ENCODE data around the gene LRMDA.

The LRMDA gene

DNA sequence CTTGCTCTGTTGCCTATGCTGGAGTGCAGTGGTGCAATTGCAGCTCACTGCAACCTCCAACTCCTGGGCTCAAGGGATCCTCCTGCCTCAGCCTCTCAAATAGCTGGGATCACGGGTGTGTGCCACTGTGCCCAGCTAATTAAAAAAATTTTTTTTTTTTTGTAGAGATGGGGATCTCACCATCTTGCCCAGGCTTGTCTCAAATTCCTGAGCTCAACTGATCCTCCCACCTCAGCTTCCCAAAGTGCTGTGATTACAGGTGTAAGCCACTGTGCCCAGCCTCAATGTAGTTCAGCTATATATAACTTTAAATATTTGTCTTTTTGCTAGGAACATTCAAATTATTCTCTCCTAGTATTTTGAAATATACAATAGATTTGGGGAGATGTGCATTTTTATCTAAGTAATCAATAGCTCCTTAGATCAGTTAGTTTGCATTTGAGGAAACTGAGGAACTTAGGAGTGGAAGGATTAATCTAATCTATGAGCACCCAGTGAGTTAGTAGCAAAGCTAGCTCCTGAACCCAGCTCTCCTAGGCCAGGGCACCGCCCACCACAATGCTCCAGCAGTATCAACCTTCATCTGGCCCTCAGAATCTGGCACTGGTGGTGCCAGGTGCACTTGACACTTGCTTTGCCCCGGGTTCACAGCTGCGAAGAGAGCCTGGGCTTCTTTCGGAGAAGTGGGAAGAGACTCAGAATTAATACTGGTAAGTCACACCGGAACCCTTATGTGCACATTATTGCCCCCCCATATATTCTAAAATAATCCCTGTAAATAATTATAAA, 5.9 kb upstream of the LRMDA start:
- DNase-seq = no peak

DNA sequence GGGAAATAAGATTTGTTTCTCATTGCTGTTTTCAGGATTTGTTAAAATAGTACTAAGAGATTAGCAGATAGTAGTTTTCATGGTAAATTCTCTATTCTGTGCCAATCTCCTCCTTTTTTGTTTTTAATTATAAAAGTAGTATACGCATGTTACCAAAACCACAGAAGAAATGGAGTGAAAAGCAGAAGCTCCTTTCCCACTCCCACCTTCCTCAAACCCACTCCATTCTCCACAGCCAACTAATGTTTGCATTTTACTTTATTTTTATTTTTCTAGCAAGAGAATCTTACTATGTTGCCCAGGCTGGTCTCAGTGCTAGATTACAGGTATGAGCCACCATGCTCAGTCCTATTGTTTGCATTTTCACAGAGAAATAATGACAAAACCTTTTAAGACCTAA, 4.5 kb upstream of the LRMDA start:
- DNase-seq = no peak

DNA sequence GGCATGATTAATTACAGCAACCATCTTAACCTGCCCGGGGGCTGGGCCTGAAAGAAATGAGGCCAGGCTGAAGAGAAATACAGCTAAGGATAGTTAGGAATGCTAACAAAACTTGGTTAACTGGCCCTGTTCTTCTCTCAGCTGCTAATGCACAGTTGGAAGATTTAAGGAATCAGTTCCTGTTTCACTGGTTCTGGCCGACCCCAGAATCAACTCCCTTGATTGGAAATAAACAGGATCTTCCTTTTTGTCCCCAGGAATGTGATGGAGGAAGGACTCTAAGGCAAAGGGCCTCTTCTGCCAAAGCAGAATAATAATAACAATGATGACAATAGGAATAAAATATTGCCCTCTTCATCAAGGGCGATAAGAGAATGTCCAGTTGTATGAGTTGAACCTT, 3.5 kb upstream of the LRMDA start:
- DNase-seq = no peak

DNA sequence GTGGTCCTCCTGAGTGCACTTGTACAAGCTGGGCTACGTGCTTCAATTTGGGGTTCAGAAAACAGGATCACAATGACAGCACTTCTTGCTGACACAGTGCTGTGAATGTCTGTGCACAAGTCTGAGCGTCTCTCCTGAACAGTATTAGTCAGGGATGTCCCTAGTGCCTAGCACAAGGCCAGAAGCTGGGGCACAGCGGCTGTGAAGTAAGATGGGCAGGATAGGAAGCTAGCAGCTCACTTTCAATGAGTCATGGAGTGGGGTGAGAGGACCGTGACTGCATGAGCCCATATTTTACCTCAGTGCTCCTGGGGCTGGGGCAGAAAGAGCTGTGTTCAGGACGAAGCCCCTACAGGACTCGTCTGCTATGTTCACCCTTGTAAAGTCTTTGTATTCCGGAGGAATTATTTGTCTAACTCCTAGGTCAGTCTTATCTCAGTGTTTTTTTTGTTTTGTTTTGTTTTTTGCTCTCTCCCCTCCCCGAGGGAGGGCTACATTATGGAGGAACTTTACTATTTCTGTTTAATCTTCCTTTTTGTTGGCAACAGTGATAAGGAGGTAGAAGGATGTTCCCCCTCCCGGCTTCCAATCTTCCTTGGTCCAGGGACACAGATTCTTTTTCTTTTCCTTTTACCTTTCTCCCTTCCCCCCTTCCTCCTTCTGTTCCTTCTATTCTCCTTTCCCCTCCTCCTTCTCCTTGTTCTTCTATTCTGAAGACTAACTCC, 2.8 kb upstream of the LRMDA start:
- no peak for DNase-seq

DNA sequence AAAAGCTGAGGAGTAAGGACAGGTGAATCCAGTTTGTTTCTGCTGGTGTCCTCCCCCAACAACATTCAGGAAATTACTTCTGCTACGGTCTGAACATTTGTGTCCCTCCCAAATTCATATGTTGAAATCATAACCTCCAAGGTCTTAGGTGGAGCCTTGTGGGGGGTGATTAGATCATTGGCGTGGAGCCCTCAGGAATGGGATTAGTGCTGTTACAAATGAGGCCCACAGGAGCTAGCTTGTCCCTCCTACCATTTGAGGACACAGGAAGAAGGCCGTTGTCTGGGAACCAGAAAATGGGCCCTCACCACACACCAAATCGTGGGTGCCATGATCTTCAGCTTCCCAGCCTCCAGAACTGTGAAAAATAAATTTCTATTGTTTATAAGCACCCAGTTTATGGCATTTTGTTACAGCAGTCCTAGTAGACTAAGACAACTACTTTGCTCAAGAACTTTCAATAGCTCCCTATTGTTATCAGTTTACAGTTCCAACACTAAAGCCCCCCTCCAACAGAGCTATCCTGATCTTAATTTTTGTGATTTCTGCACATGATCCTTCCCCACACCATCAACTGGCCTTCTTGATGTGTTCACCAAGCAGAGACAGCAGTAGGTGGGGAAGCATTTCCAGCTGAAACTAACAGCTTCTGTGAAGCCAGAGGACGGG, 2.1 kb upstream of the LRMDA start:
- no peak for DNase-seq

DNA sequence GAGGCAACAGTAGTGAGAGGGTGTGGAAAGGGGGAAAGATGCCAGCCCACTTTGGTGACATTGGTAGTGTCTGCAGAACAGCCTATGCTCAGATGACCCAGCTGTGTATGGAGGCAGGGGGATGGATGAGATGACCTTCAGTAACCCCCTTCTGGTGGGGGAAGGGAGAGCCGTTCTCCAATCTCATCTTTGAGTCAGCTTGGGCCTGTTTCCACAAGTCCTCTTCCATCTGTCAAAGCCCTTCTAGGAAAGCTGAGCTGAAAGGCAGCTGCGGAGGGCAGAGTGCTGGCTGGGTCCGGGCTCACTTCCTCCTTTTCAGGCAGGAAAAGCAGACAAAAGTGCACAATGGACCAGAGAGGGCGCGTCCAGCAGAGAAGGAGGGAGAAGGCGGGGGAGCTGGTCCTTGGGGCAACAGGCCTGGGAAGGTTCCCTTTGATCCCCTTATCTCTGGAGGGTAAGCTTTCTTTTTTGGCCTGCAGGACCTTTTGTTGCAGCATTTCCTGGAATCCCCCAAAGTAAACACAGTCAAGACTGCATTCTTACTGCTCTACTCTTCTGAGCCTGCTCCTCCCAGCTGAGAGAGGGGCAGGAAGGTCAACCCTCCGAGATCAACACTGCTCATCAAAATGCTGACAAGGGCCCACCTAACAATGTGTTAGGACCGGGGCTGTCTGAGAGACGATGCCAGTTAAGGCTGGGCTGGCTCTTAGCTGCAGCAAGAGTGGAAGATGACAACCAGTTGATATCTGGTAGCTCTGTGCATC, 1.2 kb upstream of the LRMDA start:
- no peak for DNase-seq

DNA sequence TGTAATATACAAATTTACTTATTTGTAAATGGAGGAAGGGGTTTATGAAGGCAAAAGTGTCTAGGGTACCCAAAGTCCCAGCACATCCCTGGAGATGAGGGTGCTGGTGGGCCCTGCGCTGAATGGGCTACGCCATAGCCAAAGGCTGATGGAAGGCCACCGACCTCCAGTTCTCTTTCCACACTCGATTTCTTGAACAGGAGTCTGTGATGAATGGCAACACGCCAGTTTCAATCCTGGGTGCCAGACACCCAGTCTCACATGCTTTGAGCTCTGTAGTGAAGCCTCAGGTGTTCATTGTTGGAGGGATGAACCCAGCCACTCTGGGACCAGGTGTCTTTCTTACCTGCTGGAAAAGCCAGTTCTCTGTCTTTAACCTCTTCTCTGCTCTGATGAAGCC, 752 bp downstream of the LRMDA start:
- no peak for DNase-seq

DNA sequence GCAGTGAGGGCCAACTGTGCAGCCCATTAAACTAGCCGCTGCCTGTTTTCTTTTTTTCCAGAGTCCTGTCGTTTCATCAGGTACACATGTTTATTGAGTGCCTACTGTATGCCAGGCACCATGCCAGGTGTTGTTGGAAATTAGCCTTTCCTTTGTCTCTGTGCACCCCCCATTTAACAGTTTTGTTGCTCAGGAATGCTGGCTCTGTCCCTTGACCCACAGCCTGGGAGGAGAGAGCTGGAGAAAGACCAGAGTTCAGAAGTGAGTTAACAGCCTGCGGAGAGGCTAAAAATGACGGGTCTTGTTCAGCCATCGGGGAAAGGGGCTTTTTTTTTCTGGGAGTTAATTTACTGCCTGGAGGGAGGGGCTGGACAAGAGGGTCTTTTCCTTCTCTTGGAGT, 1.3 kb downstream of the LRMDA start:
- no peak for DNase-seq

DNA sequence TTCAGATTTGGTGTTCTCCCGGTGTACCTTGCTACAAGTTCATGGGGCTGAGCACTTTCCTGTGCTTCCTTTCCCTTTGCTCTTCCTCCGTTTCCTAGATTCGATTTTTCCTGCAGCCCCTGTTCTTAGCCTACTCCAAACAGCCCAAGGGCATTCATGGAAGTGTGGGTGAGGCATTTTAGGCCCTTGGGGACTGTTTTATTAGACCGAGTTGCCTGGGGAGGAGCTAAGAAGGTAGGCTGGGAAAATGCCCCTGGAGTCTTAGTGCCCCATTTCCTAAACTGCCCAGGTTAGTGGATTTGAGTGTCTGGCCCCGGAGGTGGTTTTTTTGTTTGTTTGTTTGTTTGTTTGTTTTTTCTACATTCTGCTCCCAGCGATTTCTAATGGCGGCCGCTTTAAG, 1.8 kb downstream of the LRMDA start:
- no peak for DNase-seq

DNA sequence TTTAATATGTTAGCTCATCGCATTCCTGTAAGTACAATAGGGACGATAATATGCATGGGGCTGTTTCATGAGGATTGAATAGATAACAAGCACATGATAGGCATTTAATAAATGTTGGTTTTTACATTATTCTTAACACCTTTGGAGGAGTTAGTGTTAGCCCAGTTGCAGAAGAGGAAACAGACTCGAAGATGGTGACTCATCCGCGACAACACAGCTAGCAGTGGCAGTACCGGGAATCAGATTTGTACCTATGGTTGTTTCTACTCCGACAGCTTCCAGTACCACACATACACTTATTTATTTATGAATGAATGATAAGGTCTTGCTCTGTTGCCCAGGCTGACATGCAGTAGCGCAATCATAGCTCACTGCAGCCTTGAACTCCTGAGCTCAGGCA, 2.9 kb downstream of the LRMDA start:
- no peak for DNase-seq

DNA sequence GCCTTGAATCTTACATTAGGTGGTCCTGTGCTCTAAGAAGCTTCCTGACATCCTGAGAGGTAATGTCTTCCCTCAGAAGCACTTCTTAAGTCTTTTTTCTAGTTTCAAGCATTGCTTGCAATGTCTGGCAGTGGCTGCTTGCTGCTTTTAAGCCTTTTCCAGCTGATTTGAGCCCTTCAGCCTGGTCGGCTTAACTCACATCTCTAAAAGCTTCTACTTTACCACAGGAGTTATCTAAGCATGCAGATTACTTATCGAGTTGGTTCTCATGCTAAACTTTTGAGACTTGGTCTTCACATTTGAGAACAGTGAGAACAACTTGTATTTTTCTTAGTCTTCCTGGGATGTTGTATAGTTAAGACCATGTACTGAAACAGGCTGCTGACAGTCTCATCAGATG, 3.9 kb downstream of the LRMDA start:
- DNase-seq = no peak

DNA sequence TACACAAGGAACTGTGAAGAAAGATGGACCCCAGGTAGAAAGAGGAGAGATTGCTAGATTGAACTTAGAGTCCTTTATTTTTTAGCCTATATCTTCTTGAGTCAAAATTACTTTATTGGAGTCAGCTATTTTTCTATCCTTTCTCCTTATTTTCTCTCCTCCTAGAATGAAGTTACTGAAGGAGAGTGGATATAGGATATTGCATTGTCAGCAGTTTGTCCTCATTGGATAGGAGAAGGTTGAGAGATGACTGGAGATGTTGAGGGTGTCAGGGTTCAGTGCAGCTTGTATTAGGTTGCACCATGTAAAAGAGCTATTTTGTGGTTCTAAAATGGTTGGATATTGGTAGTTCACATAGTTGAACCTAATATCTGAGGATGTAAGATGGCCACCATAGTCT, 5.5 kb downstream of the LRMDA start:
- DNase-seq = no peak

DNA sequence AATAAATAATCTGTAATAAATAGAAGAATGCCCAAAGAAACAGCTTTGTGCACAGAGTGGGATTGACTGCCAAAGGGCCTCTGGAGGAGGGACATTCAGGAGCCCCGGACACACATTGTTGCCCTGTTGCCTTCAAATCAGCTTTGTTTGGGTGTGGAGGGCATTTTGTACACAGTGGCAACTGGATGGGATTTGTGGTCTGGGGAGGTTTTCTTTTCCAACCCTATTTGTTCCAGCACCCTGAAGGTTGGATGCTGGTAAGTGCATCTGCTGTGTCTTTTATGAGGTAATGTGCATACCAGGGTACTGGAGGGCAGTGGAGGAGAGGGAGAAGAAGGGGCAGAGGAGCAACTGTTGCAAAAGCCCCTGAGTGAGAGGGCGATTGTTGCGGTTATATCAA, 6.3 kb downstream of the LRMDA start:
- no peak for DNase-seq

DNA sequence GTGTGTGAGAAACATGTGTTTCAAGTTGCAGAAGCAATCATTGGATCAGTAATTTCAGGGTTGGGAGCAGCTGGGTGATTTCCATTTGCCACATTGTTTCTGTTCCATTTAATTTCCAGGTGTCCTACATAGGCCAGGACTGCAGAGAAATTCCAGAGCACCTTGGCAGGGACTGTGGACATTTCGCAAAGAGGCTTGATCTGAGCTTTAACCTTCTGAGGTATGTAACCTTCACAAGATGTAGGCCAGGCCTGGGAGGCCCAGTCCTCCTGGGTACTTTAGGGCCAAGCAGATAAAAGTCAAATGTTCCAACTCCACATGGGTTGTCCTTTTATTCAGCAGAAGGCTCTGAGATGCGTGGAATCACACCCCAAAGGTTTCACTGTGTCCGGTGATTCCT, 6.9 kb downstream of the LRMDA start:
- no peak for DNase-seq

DNA sequence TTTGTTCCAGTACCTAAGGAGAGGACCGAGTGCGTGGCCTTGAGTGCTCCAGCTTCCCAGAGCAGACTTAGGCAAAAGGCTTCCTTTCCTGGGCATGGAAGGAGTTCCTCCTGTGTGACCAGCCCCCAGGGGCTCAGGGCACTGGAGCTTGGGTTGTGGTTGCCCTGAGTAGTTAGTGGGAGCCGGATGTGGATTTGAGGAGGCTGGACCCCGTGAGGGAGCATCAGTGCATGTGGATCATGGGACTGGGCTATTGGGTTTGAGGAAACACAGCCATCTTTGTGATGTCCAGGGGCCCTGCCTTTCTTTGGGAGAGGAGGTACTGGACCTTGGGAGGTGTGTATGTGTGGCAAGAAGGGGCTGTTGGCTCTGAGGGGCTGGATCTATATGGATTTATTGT, 8.4 kb downstream of the LRMDA start:
- no peak for DNase-seq

DNA sequence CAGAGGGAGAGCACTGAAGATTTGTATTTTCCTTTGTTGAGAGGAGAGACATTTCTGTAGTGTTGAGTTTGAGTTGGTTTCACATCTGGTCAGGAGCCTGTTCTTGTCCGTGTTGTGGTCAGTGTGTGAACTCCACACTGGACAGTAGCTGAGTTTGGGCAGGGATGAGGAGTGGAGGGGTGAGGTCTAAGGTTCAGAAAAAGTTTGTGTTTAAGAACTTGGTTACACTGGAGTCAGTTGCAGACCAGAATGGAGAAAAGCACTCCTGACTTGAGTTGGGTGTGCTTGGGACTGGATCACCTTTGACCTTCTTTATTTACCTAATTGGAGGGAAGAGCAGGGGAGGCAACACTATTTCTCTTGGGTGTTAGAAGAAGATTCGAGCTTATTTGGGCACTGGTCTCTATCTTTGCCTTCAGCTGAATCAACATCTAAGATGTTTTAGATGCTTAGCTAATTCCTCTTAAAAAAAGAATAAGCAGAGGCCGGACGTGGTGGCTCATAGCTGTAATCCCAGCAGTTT, 8.9 kb downstream of the LRMDA start:
- DNase-seq = no peak

DNA sequence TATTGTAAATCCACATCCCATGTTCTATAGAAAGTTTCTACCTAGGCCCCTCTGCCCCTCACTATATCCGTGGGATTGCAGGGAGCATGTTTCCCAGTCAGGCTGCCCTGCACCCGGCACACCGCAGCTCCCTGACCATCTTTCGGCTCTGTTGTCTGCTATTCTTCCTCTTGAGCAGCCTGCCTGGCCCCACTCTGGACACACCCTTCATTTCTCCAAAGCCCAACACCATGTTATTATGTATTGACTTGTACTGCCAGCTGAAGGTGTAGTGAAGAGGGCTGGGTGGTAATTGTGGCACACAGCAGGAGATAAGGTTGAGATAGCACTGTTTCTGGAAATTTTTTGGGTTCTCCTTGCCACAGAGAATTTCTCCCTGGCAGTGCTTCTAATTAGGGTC, 9.8 kb downstream of the LRMDA start:
- no peak for DNase-seq

DNA sequence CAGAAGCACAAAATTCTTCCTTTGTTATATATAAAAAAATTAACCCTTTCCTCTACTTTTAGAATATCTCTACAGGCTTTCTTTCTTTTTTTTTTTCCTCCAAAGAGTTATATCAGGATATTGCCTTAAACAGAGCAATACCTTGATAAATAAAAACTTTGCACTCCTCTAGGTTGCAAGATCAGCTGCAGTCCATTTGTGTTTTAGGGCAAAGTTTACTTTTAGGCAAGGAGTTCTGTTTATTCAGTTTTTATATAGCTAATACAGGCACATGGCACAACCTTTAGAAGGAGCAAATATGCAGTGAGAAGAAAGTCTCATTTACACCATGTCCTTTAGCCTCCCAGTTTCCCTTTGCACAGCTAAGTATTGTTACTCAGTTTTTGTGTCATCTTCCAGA, 10.3 kb downstream of the LRMDA start:
- no peak for DNase-seq

DNA sequence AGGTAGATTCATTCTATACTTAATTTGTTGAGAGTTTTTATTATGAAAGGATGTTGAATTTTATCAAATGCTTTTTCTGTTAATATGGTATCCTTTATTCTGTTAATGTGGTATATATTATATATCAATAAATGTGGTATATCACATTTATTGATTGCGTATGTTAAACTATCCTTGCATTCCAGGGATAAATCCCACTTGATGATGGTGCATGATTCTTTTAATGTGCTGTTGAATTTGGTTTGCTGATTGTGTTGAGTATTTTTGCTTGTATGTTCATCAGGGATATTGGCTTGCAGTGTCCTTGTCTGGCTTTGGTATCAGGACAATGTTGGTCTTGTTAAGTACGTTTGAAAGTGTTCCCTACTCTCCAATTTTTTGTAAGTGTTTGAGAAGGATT, 11.9 kb downstream of the LRMDA start:
- DNase-seq = no peak

DNA sequence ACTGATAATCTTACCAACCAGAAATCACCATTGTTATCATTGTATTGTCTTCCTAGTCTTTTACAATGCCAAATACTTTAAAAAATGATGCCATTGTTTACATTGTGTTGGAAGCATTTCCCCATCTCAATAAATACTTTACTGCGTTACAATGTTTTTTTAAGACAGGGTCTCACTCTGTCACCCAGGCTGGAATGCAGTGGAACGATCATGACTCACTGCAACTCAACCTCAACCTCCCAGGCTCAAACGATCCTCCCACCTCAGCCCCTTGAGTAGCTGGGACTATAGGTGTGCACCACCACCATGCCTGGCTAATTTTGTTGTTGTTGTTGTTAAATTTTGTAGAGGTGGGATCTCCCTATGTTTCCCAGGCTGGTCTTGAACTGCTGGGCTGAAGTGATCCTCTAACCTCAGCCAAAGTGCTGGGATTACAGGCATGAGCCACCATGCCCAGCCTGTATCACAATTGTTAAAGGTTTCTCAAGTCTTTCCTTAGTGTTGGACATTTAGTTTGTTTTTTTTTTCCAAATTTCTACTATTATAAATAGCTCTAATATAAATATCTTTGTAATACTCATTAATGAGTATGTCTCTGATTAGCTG, 13.5 kb downstream of the LRMDA start:
- no peak for DNase-seq

DNA sequence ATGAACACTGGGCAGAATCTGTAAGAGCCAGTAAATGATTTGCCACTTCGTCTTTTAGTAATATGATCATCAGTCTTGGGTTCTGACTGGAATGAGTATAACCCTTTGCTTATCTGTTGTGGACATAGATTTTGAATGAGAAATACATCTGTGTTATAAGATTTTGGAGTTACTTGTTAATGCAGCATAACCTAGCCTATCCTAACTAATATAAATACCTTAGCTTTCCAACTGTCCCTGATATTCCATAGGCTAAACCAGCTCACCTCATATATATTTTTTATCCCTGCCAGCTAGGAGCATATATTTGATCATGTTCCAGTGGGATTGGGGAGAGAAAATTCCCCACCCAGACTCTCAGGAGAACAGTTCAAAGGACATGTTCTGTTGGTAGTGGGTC, 15.1 kb downstream of the LRMDA start:
- no peak for DNase-seq

DNA sequence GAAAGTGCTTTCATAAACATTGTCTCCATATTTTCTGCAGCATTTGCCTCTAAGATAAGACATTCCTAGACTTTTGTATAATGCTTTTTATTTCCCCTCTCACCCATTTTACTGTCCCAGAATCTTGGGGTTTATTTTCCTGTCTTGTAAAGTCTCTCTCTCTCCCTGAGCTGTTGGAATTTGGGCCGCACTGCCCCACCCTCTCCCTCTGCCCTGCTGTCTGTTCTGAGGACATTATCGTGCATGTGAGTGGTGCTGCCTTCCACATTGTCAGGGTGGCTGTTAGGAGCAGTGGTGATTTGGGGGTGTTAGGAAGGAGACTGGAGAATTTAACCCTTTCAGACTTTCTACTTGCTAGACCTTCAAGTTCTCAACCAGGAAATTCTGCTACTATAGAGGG, 16.7 kb downstream of the LRMDA start:
- DNase-seq = no peak
